ENCODE measurements around the gene SLC17A9.

The SLC17A9 gene

DNA sequence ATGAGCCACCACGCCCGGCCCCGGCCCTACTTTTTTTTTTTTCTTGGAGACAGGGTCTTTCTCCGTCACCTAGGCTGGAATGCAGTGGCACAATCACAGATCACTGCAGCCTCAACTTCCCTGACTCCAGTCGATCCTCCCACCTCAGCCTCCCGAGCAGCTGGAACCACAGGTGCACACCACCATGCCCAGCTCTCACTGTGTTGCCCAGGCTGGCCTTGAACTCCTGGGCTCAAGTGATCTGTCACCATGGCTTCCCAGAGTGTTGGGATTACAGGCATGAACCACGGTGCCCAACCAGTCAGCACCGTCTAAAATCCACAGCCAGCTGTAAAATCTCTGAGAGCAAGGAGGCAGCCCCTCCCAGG is 17.4 kb downstream of the SLC17A9 start:
- no peak for DNase-seq

GRCh38 chr20:62970307-62971210 is 18.1 kb downstream of the SLC17A9 start:
- DNase-seq, result no peak

DNA sequence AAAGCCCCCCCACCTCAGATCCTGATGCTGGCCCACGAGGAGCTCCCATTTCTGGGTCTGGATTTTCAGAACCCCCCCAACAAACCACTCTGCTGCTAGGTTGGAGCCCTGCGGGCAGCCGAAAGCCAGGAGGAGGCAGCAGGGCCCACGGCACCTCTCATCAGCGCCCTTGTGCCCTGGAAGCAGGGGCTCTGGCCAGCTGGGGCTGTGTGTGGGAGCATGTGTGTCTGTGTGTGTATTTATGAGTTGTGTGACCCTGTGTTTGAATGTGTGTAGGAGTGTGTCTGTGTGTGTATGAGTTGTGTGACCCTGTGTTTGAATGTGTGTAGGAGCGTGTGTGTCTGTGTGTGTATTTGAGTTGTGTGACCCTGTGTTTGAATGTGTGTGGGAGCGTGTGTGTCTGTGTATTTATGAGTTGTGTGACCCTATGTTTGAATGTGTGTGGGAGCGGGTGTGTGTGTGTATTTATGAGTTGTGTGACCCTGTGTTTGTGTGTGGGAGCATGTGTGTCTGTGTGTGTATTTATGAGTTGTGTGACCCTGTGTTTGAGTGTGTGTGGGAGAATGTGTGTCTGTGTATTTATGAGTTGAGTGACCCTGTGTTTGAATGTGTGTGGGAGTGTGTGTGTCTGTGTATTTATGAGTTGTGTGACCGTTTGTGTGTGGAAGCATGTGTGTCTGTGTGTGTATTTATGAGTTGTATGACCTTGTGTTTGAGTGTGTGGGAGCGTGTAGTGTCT is 18.9 kb downstream of the SLC17A9 start:
- no peak for DNase-seq

DNA sequence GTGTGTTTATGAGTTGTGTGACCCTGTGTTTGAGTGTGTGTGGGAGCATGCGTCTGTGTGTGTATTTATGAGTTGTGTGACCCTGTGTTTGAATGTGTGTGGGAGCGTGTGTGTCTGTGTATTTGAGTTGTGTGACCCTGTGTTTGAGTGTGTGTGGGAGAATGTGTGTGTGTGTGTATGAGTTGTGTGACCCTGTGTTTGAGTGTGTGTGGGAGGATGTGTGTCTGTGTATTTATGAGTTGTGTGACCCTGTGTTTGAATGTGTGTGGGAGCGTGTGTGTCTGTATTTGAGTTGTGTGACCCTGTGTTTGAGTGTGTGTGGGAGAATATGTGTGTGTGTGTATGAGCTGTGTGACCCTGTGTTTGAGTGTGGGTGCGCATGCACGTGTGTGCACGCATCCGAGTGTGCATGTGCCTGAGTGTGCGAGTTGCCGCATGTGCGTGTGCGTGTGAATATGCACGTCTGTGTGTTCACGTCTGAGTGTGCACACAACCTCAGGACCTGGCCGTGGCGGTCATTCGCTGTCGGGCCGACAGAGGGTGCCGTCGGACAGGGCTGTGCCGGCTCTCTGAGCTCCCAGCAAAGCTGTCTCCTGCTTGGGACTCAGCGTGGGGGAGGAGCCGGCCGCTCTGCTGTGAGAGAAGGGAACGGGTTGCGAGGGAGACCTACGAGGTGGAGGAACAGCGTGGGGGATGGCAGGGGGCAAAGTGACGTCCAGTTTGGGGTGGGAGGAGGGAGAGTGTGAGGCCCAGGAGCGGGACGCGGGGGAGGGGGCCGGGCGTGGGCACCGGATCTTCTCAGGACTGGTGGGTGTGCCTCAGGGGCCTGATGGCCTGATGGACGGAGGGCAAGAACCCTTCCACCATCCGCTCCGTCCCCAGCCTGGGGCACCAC is 19.7 kb downstream of the SLC17A9 start:
- DNase-seq, result peak; percentile 86

DNA sequence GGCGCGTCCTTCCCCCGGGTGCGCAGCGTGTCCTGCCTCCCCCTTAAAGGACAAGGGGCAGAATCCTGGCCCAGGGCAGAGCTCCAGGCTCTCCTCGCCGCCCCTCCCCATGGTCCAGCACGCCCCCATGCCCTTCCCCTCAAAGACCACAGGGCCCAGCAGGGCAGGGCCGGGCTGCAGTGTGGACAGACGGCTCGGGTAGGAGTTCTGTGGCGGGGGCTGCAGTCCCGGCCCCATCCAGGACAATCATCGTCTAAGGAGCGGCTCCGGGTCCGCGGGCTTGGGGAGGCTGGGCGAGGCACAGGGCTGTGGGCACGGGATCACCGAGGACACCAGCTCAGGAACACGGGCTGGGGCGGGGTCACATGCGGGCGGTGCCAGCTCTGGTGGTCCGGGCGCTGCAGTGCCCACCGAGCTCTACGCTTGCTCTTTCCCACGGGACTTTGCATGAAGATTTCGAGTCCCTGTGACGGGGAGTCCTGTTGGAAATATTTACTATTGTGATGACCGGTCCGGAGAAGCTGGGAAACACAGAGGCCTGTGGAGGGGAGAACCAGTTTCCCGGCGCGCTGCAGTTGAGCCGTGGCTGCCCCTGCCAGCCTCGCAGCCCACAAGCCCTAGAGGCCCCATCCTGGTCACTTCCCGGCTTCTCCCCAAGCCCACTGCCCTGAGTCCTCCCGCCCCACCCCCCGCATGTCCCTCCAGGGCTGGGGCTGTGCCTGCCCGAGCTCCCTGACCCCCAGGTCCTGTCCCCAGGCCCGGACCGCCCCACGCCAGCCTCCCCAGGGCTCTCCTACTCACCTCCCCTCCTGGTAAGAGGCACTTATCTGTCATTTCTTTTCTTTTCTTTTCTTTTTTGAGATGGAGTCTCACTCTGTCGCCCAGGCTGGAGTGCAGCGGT is 20.6 kb downstream of the SLC17A9 start:
- DNase-seq, result no peak

GRCh38 chr20:62975251-62975760 is 22.8 kb downstream of the SLC17A9 start:
- DNase-seq, result no peak

DNA sequence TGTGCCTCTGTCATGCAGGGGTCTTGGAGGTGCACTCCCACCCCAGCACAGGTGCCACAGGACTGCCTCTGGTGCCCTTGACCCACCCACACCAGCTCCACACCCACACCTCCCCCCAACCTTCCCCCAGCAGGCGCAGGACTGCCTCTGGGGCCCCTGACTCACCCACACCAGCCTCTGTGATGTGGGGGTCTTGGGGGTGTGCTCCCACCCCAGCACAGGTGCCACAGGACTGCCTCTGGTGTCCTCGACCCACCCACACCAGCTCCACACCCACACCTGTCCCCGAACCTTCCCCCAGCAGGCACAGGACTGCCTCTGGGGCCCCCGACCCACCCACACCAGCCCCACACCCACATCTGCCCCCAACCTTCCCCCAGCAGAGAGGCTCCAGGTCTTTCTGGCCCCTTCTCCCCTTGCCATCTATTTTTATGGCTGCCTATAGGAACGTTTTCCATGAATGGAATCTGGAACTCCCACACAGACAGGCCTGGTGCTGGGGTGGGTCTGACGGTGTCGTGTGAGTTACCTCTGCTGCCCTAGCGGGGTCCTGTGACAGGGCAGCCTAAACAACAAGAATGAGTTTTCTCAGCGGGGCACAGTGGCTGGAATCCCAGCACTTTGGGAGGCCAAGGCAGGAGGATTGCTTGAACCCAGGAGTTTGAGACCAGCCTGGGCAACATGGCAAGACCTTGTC is 23.5 kb downstream of the SLC17A9 start:
- no peak for DNase-seq

DNA sequence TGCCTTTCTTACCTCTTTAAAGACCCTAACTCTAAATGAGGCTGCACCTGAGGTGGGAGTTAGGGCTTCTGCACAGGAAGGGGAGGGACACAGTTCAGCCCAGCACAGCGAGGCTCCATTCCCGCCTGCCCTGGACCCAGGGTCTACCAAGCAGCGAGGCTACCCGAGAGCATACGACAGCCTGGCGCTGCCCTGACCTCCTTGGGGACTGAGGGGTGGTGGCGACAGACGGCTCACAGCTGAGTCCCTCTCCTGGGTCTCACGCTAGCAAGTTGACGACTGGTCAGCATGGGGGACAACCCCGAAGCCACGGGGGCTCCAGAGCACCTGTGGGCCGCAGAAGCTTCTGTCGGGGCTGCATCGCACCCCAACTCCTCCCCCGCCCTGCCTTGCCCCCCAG is 24.4 kb downstream of the SLC17A9 start:
- DNase-seq, result no peak

GRCh38 chr20:62977613-62978560 is 25.4 kb downstream of the SLC17A9 start:
- DNase-seq, result peak; percentile 80

- DNase-seq, result no peak
These were observed 26.0 kb downstream of the SLC17A9 start for GRCh38 chr20:62978561-62978943.

DNA sequence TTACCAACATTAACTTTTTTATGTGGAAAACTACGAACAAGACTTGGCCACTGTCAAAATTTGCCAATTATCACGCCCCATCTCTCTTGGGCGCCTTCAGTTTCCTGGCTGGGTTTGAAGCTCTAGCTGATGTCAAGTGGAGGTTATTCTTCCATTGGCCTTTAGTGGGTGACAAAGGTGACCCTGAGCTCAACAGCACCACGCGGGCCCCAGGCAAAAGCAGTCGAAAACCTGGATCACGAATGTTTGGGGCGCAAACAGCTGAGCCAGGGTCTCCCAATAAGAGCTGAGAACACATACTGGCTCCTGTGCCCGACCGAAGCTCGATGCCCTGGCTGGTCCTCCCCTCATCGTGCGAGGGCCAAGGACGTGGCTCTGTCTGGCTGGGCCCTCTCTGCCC is 26.8 kb downstream of the SLC17A9 start:
- no peak for DNase-seq

DNA sequence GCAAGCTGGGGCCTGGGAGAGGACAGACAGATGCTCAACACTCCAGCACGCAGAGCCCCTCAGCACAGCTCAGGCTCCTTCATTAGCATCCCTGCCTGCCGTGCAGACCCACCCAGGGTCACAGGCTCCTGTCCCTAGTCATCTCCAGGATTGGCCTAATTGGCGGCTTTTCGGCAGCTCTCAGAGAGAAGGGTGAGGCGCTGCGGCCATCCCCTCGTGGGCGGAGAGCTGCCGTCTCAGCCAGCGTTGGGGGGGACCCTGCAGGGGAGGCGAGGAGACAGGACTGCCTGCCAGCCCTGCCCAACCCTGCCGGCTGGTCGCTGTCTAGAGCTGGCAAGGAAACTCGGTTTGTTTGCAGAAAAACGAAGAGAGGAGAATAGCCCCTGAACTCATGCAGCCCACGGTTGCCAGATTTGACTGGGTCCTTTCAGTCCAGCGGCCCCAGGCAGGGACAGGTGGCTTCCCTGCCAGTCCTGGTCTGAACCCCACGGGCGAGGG is 27.4 kb downstream of the SLC17A9 start:
- DNase-seq, result no peak

- no peak for DNase-seq
These were observed 28.0 kb downstream of the SLC17A9 start for GRCh38 chr20:62980380-62980960.

- DNase-seq, result peak; percentile 42
These were observed 28.5 kb downstream of the SLC17A9 start for GRCh38 chr20:62980970-62981369.

DNA sequence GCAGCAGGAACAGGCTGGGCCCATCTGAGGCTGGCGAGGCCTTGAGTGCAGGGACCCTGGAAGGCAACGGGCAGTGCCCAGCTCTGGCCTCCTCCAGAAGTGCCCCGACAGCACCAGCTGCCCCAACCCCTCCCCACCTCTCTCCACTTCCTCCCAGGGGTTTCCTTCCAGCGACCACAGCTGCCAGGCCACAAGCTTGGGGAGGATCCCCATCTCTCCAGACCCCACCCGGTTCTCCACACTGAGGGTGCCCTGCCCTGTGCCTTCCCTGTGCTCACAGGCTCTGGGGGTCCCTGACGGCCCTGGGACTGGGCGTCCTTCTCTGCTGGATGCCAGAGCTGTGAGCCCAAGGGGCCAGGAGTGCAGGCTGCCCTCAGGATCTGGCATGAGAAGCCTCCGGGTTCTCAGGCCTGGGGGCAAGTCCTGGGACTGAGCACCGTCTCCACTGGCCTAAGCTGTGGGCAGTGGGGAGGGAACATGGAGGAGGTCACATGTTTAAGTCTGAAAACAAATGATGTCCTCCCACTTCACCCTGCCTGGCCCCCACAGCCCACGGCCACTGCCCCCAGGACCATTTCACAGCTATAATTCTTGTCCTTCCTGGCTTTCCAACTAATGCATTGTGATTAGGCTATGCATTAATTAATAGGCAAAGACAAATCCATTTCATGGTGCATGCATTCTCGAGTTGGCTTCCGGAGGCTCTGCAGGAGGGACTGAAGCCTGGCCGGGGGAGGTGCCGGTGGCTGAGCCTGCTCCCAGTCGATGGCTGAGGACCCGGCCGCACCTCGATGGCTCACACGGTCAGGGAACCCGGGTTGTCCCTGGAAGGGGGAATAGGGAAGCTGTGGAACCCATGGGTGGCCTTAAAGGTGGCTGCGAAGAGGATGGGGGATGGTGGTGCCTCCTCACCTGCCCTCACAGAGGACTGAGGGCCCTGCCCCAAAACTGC is 29.9 kb downstream of the SLC17A9 start:
- DNase-seq, result no peak

GRCh38 chr20:62983210-62983609 is 30.7 kb downstream of the SLC17A9 start:
- no peak for DNase-seq

- DNase-seq, result no peak
These were observed 32.3 kb downstream of the SLC17A9 start for GRCh38 chr20:62984666-62985443.

DNA sequence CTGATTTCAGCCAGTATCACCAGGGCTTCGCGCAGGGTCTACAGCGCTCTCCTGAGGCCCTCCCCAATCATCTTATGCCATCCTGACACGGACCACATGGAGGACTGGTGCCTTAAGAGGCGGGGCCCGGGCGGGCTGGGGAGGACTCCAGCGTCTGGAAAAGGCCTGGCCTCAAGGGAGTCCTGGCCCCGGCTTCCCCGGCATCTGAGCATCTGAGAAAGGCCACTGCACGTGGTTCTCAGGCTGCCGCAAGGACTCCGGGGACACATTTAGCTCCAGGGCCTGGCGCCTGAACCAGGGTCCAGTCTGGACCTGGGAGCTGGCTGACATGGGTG is 32.9 kb downstream of the SLC17A9 start:
- DNase-seq, result no peak

All from stimulated activated CD4-positive, alpha-beta T cell treated with anti-CD3 and anti-CD28 coated beads, Interleukin-4, amount 100 ng/mL, for 1 hour (primary cell).